Spleen (tissue), 7 donors: ENCODE data around the gene TBXAS1.

ENCODE experiments used
- CTCF ChIP-seq, 11 experiments: fragments of 200-600 bp in 7 of 11; fragments of 450-650 bp in 4 of 11; sonication (generic) in 4 of 11; IDR thresholded peaks in 8 of 11; conservative IDR thresholded peaks in 3 of 11; 1 replicate in 7 of 11; 2 replicates in 4 of 11; pipeline versions ENCODE4 v1.4.0 to v1.8.0; 2016 to 2021; ENCODE audit warnings: antibody characterized with exemption in 11 of 11, inconsistent platforms in 4 of 11, mild to moderate bottlenecking in 1 of 11
- POLR2A ChIP-seq, 3 donors: fragments of 450-650 bp; IDR thresholded peaks; one replicate each; pipeline ENCODE4 v1.5.1; 2017; ENCODE audit warnings: antibody characterized with exemption in 3 of 3, mild to moderate bottlenecking in 1 of 3
- POLR2AphosphoS5 ChIP-seq, 3 donors: sonication (generic); formaldehyde crosslinking; IDR thresholded peaks; one replicate each; pipeline ENCODE4 v1.5.1; 2017; ENCODE audit warnings: antibody characterized with exemption in 3 of 3
- donor health status: DM: no; HTN: no; CAD: no; lungs with moderate emphysema.
- donor health status: DM: no; HTN: no; CAD: no.
- donor health status: DM: no; HTN: no; CAD: no.

- TF ChIP-seq CTCF (IDR thresholded peaks at IDR 0.05 in 8 of 11, conservative IDR thresholded peaks at IDR 0.05 in 3 of 11) (no peak), POLR2A (IDR thresholded peaks at IDR 0.05) (no peak), POLR2AphosphoS5 (IDR thresholded peaks at IDR 0.05) (no peak)
Measured at GRCh38 chr7:139850906-139851305, 21.8 kb downstream of the TBXAS1 start.
